ENCODE results near the gene SMARCAD1.

DNA sequence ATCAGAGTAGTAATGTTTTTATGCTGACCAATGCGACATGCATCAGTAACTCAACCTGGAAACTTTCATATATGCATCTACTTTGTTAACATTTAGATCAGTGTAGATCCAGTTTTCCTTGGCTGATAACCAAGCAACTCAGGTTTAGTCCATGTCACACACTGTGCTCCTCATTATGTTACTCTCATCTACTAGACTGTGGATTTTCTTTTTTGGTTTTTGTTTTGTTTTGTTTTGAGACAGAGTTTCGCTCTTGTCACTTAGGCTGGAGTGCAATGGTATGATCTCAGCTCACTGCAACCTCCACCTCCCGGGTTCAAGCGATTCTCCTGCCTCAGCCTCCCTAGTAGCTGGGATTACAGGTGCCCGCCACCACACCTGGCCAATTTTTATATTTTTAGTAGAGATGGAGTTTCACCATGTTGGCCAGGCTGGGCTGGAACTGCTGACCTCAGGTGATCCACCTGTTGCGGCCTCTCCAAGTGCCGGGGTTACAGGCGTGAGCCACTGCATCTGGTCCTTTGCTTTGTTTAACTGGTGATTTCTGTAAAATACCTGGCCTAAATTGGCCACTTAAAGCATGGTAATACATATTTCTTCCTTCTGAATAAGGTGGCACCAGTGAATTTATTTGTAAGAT lies 48.6 kb downstream of the SMARCAD1 start:
- TF ChIP-seq, protein P1, sequence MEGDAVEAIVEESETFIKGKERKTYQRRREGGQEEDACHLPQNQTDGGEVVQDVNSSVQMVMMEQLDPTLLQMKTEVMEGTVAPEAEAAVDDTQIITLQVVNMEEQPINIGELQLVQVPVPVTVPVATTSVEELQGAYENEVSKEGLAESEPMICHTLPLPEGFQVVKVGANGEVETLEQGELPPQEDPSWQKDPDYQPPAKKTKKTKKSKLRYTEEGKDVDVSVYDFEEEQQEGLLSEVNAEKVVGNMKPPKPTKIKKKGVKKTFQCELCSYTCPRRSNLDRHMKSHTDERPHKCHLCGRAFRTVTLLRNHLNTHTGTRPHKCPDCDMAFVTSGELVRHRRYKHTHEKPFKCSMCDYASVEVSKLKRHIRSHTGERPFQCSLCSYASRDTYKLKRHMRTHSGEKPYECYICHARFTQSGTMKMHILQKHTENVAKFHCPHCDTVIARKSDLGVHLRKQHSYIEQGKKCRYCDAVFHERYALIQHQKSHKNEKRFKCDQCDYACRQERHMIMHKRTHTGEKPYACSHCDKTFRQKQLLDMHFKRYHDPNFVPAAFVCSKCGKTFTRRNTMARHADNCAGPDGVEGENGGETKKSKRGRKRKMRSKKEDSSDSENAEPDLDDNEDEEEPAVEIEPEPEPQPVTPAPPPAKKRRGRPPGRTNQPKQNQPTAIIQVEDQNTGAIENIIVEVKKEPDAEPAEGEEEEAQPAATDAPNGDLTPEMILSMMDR (IDR thresholded peaks at IDR 0.05): no peak
- TF ChIP-seq POLR2A (IDR thresholded peaks at IDR 0.05): no peak
